ENCODE measurements around the gene ZNF568.

The ZNF568 gene

GRCh38 chr19:36950335-36951119 lies 34.4 kb downstream of the ZNF568 start:
- Histone ChIP-seq H3K27me3 (ENCODE audit: control insufficient read depth in 2 of 2, insufficient read depth in 2 of 2, low read length in 2 of 2) (no peaks in the 10 kb centered on the region), H3K27ac (ENCODE audit: low read depth in 2 of 2, low read length in 2 of 2) (no peak overlapping the region), H3K4me3 (ENCODE audit: low read length in 2 of 2) (peak overlapping the region in 1 of 2 donors; percentile 13), H3K4me1 (ENCODE audit: control insufficient read depth in 2 of 2, insufficient read depth in 2 of 2, low read length in 2 of 2) (no peaks in the 10 kb centered on the region), H3K9ac (ENCODE audit: low read depth in 1 of 2, low read length in 2 of 2) (no peak overlapping the region), H3K36me3 (ENCODE audit: control insufficient read depth in 2 of 2, insufficient read depth in 2 of 2, low read length in 2 of 2) (peaks cover 28 to 29% of the 10 kb centered on the region in 2 donors), H3K9me3 (ENCODE audit: control insufficient read depth in 2 of 2, low read length in 2 of 2) (peaks cover 31 to 42% of the 10 kb centered on the region in 2 donors)

- Histone ChIP-seq H3K36me3 (ENCODE audit: control insufficient read depth in 2 of 2, insufficient read depth in 2 of 2, low read length in 2 of 2) (no peaks in the 10 kb centered on the region), H3K4me3 (ENCODE audit: low read length in 2 of 2) (no peak overlapping the region), H3K27ac (ENCODE audit: low read depth in 2 of 2, low read length in 2 of 2) (no peak overlapping the region), H3K27me3 (ENCODE audit: control insufficient read depth in 2 of 2, insufficient read depth in 2 of 2, low read length in 2 of 2) (no peaks in the 10 kb centered on the region), H3K9me3 (ENCODE audit: control insufficient read depth in 2 of 2, low read length in 2 of 2) (peaks cover 4 to 10% of the 10 kb centered on the region in 2 donors), H3K4me1 (ENCODE audit: control insufficient read depth in 2 of 2, insufficient read depth in 2 of 2, low read length in 2 of 2) (no peaks in the 10 kb centered on the region), H3K9ac (ENCODE audit: low read depth in 1 of 2, low read length in 2 of 2) (no peak overlapping the region)
Measured at GRCh38 chr19:36962346-36962745, 46.2 kb downstream of the ZNF568 start.

- H3K36me3 ChIP-seq (ENCODE audit: control insufficient read depth in 2 of 2, insufficient read depth in 2 of 2, low read length in 2 of 2), result no peaks in the 10 kb centered on the region
- peaks cover 4 to 10% of the 10 kb centered on the region in 2 donors for H3K9me3 ChIP-seq (ENCODE audit: control insufficient read depth in 2 of 2, low read length in 2 of 2)
- H3K27me3 ChIP-seq (ENCODE audit: control insufficient read depth in 2 of 2, insufficient read depth in 2 of 2, low read length in 2 of 2), result no peaks in the 10 kb centered on the region
- no peak overlapping the region for H3K9ac ChIP-seq (ENCODE audit: low read depth in 1 of 2, low read length in 2 of 2)
- H3K4me3 ChIP-seq (ENCODE audit: low read length in 2 of 2), result no peak overlapping the region
- no peak overlapping the region for H3K27ac ChIP-seq (ENCODE audit: low read depth in 2 of 2, low read length in 2 of 2)
- no peaks in the 10 kb centered on the region for H3K4me1 ChIP-seq (ENCODE audit: control insufficient read depth in 2 of 2, insufficient read depth in 2 of 2, low read length in 2 of 2)
Measured at GRCh38 chr19:36963280-36963679, 47.1 kb downstream of the ZNF568 start.

- Histone ChIP-seq H3K4me3 (ENCODE audit: low read length in 2 of 2) (peak overlapping the region; percentile 84 to 89), H3K27ac (ENCODE audit: low read depth in 2 of 2, low read length in 2 of 2) (peak overlapping the region in 1 of 2 donors; percentile 80), H3K9ac (ENCODE audit: low read depth in 1 of 2, low read length in 2 of 2) (peak overlapping the region; percentile 62 to 70)
Measured at GRCh38 chr19:36972571-36972970, 56.4 kb downstream of the ZNF568 start.

GRCh38 chr19:36973021-36973843 lies 57.1 kb downstream of the ZNF568 start:
- Histone ChIP-seq H3K4me1 (ENCODE audit: control insufficient read depth in 2 of 2, insufficient read depth in 2 of 2, low read length in 2 of 2) (peaks cover 0 to 9% of the 10 kb centered on the region in 2 donors), H3K36me3 (ENCODE audit: control insufficient read depth in 2 of 2, insufficient read depth in 2 of 2, low read length in 2 of 2) (peaks cover 0 to 6% of the 10 kb centered on the region in 2 donors), H3K9ac (ENCODE audit: low read depth in 1 of 2, low read length in 2 of 2) (peak overlapping the region; percentile 62 to 70), H3K27me3 (ENCODE audit: control insufficient read depth in 2 of 2, insufficient read depth in 2 of 2, low read length in 2 of 2) (no peaks in the 10 kb centered on the region), H3K27ac (ENCODE audit: low read depth in 2 of 2, low read length in 2 of 2) (peak overlapping the region; percentile 76 to 80), H3K4me3 (ENCODE audit: low read length in 2 of 2) (peak overlapping the region; percentile 84 to 89), H3K9me3 (ENCODE audit: control insufficient read depth in 2 of 2, low read length in 2 of 2) (peaks cover 0 to 3% of the 10 kb centered on the region in 2 donors)

More at GRCh38 chr19:36972571-36972970, 56.4 kb downstream of the ZNF568 start:
- H3K36me3 ChIP-seq (ENCODE audit: control insufficient read depth in 2 of 2, insufficient read depth in 2 of 2, low read length in 2 of 2), result peaks cover 0 to under 1% of the 10 kb centered on the region in 2 donors
- H3K9me3 ChIP-seq (ENCODE audit: control insufficient read depth in 2 of 2, low read length in 2 of 2), result no peaks in the 10 kb centered on the region
- H3K27me3 ChIP-seq (ENCODE audit: control insufficient read depth in 2 of 2, insufficient read depth in 2 of 2, low read length in 2 of 2), result no peaks in the 10 kb centered on the region
- peaks cover 0 to 9% of the 10 kb centered on the region in 2 donors for H3K4me1 ChIP-seq (ENCODE audit: control insufficient read depth in 2 of 2, insufficient read depth in 2 of 2, low read length in 2 of 2)

DNA sequence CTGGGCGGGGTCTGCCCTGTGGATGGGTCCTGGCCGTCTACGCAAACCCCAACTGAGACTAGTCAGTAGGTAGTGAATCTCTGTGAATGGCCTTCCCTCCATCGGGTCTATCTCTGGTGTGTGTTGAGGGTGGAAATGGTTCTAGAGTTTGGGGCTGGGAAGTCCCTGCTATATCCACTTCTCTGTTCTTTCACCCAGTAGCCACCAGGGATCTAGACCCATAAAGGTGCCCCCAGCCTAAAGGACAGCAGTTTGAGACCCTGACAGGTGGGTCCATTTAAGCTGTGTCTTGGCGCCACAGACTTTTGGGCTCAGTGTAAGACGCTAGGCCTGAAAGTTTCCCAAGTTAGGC lies 57.7 kb downstream of the ZNF568 start:
- Histone ChIP-seq H3K4me3 (ENCODE audit: low read length in 2 of 2) (peak overlapping the region; percentile 84 to 89), H3K27ac (ENCODE audit: low read depth in 2 of 2, low read length in 2 of 2) (peak overlapping the region in 1 of 2 donors; percentile 80), H3K27me3 (ENCODE audit: control insufficient read depth in 2 of 2, insufficient read depth in 2 of 2, low read length in 2 of 2) (no peaks in the 10 kb centered on the region), H3K4me1 (ENCODE audit: control insufficient read depth in 2 of 2, insufficient read depth in 2 of 2, low read length in 2 of 2) (peaks cover 0 to 9% of the 10 kb centered on the region in 2 donors), H3K9ac (ENCODE audit: low read depth in 1 of 2, low read length in 2 of 2) (peak overlapping the region; percentile 62 to 70), H3K9me3 (ENCODE audit: control insufficient read depth in 2 of 2, low read length in 2 of 2) (peaks cover 0 to 3% of the 10 kb centered on the region in 2 donors), H3K36me3 (ENCODE audit: control insufficient read depth in 2 of 2, insufficient read depth in 2 of 2, low read length in 2 of 2) (peaks cover 0 to 8% of the 10 kb centered on the region in 2 donors)

- H3K27ac ChIP-seq (ENCODE audit: low read depth in 2 of 2, low read length in 2 of 2), result no peak overlapping the region
- H3K36me3 ChIP-seq (ENCODE audit: control insufficient read depth in 2 of 2, insufficient read depth in 2 of 2, low read length in 2 of 2), result peaks cover 0 to 6% of the 10 kb centered on the region in 2 donors
- peaks cover 11 to 15% of the 10 kb centered on the region in 2 donors for H3K9me3 ChIP-seq (ENCODE audit: control insufficient read depth in 2 of 2, low read length in 2 of 2)
- no peak overlapping the region for H3K4me3 ChIP-seq (ENCODE audit: low read length in 2 of 2)
- no peaks in the 10 kb centered on the region for H3K27me3 ChIP-seq (ENCODE audit: control insufficient read depth in 2 of 2, insufficient read depth in 2 of 2, low read length in 2 of 2)
- H3K9ac ChIP-seq (ENCODE audit: low read depth in 1 of 2, low read length in 2 of 2), result no peak overlapping the region
- no peaks in the 10 kb centered on the region for H3K4me1 ChIP-seq (ENCODE audit: control insufficient read depth in 2 of 2, insufficient read depth in 2 of 2, low read length in 2 of 2)
Measured at GRCh38 chr19:36986131-36986530, 70.0 kb downstream of the ZNF568 start.

GRCh38 chr19:36986601-36987000 lies 70.5 kb downstream of the ZNF568 start:
- H3K9me3 ChIP-seq (ENCODE audit: control insufficient read depth in 2 of 2, low read length in 2 of 2), result peaks cover 11 to 14% of the 10 kb centered on the region in 2 donors
- no peak overlapping the region for H3K27ac ChIP-seq (ENCODE audit: low read depth in 2 of 2, low read length in 2 of 2)
- no peak overlapping the region for H3K4me3 ChIP-seq (ENCODE audit: low read length in 2 of 2)
- H3K9ac ChIP-seq (ENCODE audit: low read depth in 1 of 2, low read length in 2 of 2), result no peak overlapping the region
- no peaks in the 10 kb centered on the region for H3K27me3 ChIP-seq (ENCODE audit: control insufficient read depth in 2 of 2, insufficient read depth in 2 of 2, low read length in 2 of 2)
- H3K4me1 ChIP-seq (ENCODE audit: control insufficient read depth in 2 of 2, insufficient read depth in 2 of 2, low read length in 2 of 2), result no peaks in the 10 kb centered on the region
- peaks cover 0 to 9% of the 10 kb centered on the region in 2 donors for H3K36me3 ChIP-seq (ENCODE audit: control insufficient read depth in 2 of 2, insufficient read depth in 2 of 2, low read length in 2 of 2)

DNA sequence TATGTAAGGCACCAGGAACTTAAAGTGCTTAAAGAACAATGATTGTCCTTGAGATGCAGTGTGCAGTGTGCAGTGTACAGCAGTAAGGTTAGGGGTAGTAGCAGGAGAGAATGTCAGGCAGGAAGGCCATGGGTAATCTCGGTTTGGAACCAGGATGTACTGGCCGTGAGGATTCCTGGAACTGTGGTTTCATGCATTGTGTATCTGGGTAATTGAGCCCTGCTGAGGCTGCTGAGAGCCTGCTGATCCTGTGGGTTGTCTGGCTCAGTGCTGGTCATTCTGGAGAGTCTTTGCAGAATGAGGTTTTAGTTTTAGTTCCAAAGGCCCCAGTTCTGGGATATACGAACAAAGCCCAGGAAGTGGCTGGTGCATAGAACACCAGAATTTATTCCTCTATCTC lies 71.0 kb downstream of the ZNF568 start:
- Histone ChIP-seq H3K9ac (ENCODE audit: low read depth in 1 of 2, low read length in 2 of 2) (no peak overlapping the region), H3K4me1 (ENCODE audit: control insufficient read depth in 2 of 2, insufficient read depth in 2 of 2, low read length in 2 of 2) (no peaks in the 10 kb centered on the region), H3K27ac (ENCODE audit: low read depth in 2 of 2, low read length in 2 of 2) (no peak overlapping the region), H3K4me3 (ENCODE audit: low read length in 2 of 2) (no peak overlapping the region), H3K27me3 (ENCODE audit: control insufficient read depth in 2 of 2, insufficient read depth in 2 of 2, low read length in 2 of 2) (no peaks in the 10 kb centered on the region), H3K36me3 (ENCODE audit: control insufficient read depth in 2 of 2, insufficient read depth in 2 of 2, low read length in 2 of 2) (peaks cover 0 to 11% of the 10 kb centered on the region in 2 donors), H3K9me3 (ENCODE audit: control insufficient read depth in 2 of 2, low read length in 2 of 2) (peaks cover 11 to 14% of the 10 kb centered on the region in 2 donors)

All from mucosa of rectum (tissue), 2 donors.